WTC11 (cell line): ENCODE results near the gene SPDL1. TPM values are rescaled to one million over a fixed set of nuclear protein-coding genes. Genes with fewer than 3 reads are reported as not detected.

ENCODE experiments used
- ATAC-seq: fragments of 200-7000 bp; cut with Tn5 transposase; 2 replicates; pipeline ENCODE4 v1.10.0; 2021; ENCODE audit warnings: mild to moderate bottlenecking, moderate library complexity
- CTCF ChIA-PET: fragments of 300-600 bp; sonication (Branson Sonifier 250); formaldehyde crosslinking; loops from one replicate; lab custom pipeline; 2021; ENCODE audit warnings: antibody characterized with exemption; lab: Charles Lee
- POLR2A ChIA-PET: fragments of 350-600 bp; sonication (Branson Sonifier 250); formaldehyde crosslinking; loops from one replicate; lab custom pipeline; 2021; ENCODE audit warnings: antibody characterized with exemption; lab: Charles Lee
- DNase-seq: peaks from one replicate; pipeline ENCODE4 v3.0.0; 2021; ENCODE audit warnings: low spot score
- H3K27ac Mint-ChIP-seq: 2 replicates; pipeline ENCODE4 v1.8.0; 2021; ENCODE audit warnings: mixed read lengths
- H3K27me3 Mint-ChIP-seq: 2 replicates; pipeline ENCODE4 v1.8.0; 2021; ENCODE audit warnings: low read depth, mild to moderate bottlenecking, moderate library complexity, mixed read lengths
- H3K36me3 Mint-ChIP-seq: 2 replicates; pipeline ENCODE4 v1.8.0; 2021; ENCODE audit warnings: mixed read lengths
- H3K4me1 Mint-ChIP-seq: 2 replicates; pipeline ENCODE4 v1.8.0; 2022; ENCODE audit warnings: mixed read lengths
- H3K4me3 Mint-ChIP-seq: 2 replicates; pipeline ENCODE4 v1.8.0; 2021; ENCODE audit warnings: mild to moderate bottlenecking, moderate library complexity, mixed read lengths
- H3K9me3 Mint-ChIP-seq: 2 replicates; pipeline ENCODE4 v1.8.0; 2021; ENCODE audit warnings: mixed read lengths
- ATF1 ChIP-seq: sonication (generic); formaldehyde crosslinking; IDR thresholded peaks from 2 replicates; pipeline ENCODE4 v1.8.1; 2023; ENCODE audit warnings: mild to moderate bottlenecking, moderate library complexity, missing genetic modification reagents
- CBFB ChIP-seq: sonication (generic); formaldehyde crosslinking; IDR thresholded peaks from 2 replicates; pipeline ENCODE4 v1.8.1; 2022; ENCODE audit warnings: mild to moderate bottlenecking, low read depth, missing genetic modification reagents
- ESRRA ChIP-seq: sonication (generic); formaldehyde crosslinking; IDR thresholded peaks from 2 replicates; pipeline ENCODE4 v1.8.1; 2022; ENCODE audit warnings: mild to moderate bottlenecking, missing genetic modification reagents, borderline replicate concordance
- NR2C2 ChIP-seq: sonication (generic); formaldehyde crosslinking; IDR thresholded peaks from 2 replicates; pipeline ENCODE4 v1.8.0; 2022; ENCODE audit warnings: mild to moderate bottlenecking, missing genetic modification reagents
- RELA ChIP-seq: sonication (generic); formaldehyde crosslinking; IDR thresholded peaks from 2 replicates; pipeline ENCODE4 v1.8.1; 2022; ENCODE audit warnings: missing genetic modification reagents, mild to moderate bottlenecking, borderline replicate concordance
- SOX15 ChIP-seq: fragments of 250-450 bp; sonication (Bioruptor Pico); IDR thresholded peaks from 2 replicates; pipeline ENCODE4 v1.9.0; 2021; ENCODE audit warnings: mild to moderate bottlenecking
- TCF7 ChIP-seq: sonication (generic); formaldehyde crosslinking; IDR thresholded peaks from 2 replicates; pipeline ENCODE4 v1.8.0; 2022; ENCODE audit warnings: mild to moderate bottlenecking, low read depth, missing genetic modification reagents, moderate library complexity
- ZNF121 ChIP-seq: sonication (generic); formaldehyde crosslinking; IDR thresholded peaks from 2 replicates; pipeline ENCODE4 v1.8.0; 2023; ENCODE audit warnings: missing genetic modification reagents
- ZNF232 ChIP-seq: sonication (generic); formaldehyde crosslinking; IDR thresholded peaks from 2 replicates; pipeline ENCODE4 v1.8.0; 2022; ENCODE audit warnings: mild to moderate bottlenecking, missing genetic modification reagents
- ZNF263 ChIP-seq: sonication (generic); formaldehyde crosslinking; IDR thresholded peaks from 2 replicates; pipeline ENCODE4 v1.8.1; 2022; ENCODE audit warnings: low read depth, mild to moderate bottlenecking, moderate library complexity, missing genetic modification reagents
- ZNF396 ChIP-seq: fragments of 250-450 bp; sonication (Bioruptor Pico); IDR thresholded peaks from 2 replicates; pipeline ENCODE4 v1.8.0; 2021; ENCODE audit warnings: mild to moderate bottlenecking, moderate library complexity, borderline replicate concordance
- total RNA-seq: library from RNA; stranded (reverse); gene quantifications from 3 replicates; pipeline ENCODE4 v1.2.3, GENCODE V29; 2021
- TF ChIP-seq, protein P1 (sequence below): sonication (generic); formaldehyde crosslinking; IDR thresholded peaks from 2 replicates; pipeline ENCODE4 v1.8.0; 2023; ENCODE audit warnings: mild to moderate bottlenecking, missing genetic modification reagents
- TF ChIP-seq, protein P2 (sequence below): sonication (generic); formaldehyde crosslinking; IDR thresholded peaks from 2 replicates; pipeline ENCODE4 v1.8.1; 2023; ENCODE audit warnings: mild to moderate bottlenecking, moderate library complexity, missing genetic modification reagents
- TF ChIP-seq, protein P3 (sequence below): sonication (generic); formaldehyde crosslinking; IDR thresholded peaks from 2 replicates; pipeline ENCODE4 v1.8.0; 2023; ENCODE audit warnings: missing genetic modification reagents
- TF ChIP-seq, protein P4 (sequence below): sonication (generic); formaldehyde crosslinking; IDR thresholded peaks from 2 replicates; pipeline ENCODE4 v1.8.1; 2023; ENCODE audit warnings: mild to moderate bottlenecking, missing genetic modification reagents
- TF ChIP-seq, protein P5 (sequence below): sonication (generic); formaldehyde crosslinking; IDR thresholded peaks from 2 replicates; pipeline ENCODE4 v1.8.1; 2023; ENCODE audit warnings: mild to moderate bottlenecking, missing genetic modification reagents, moderate library complexity
- TF ChIP-seq, protein P6 (sequence below): sonication (generic); formaldehyde crosslinking; conservative IDR thresholded peaks from 2 replicates; pipeline ENCODE4 v1.8.1; 2023; ENCODE audit warnings: mild to moderate bottlenecking, low read depth, missing genetic modification reagents, moderate library complexity
- TF ChIP-seq, protein P7 (sequence below): fragments of 250-450 bp; sonication (Bioruptor Pico); IDR thresholded peaks from 2 replicates; pipeline ENCODE4 v2.1.2; 2022; ENCODE audit warnings: mild to moderate bottlenecking, moderate library complexity
- TF ChIP-seq, protein P8 (sequence below): fragments of 250-450 bp; sonication (Bioruptor Pico); IDR thresholded peaks from 2 replicates; pipeline ENCODE4 v1.9.0; 2021; ENCODE audit warnings: mild to moderate bottlenecking
- TF ChIP-seq, protein P9 (sequence below): fragments of 250-450 bp; sonication (Bioruptor Pico); IDR thresholded peaks from 2 replicates; pipeline ENCODE4 v1.9.0; 2021; ENCODE audit warnings: moderate library complexity, mild to moderate bottlenecking, inconsistent platforms, borderline replicate concordance

The SPDL1 gene
- total RNA-seq, 1 experiment from 2014 or later = 35.1 TPM

DNA sequence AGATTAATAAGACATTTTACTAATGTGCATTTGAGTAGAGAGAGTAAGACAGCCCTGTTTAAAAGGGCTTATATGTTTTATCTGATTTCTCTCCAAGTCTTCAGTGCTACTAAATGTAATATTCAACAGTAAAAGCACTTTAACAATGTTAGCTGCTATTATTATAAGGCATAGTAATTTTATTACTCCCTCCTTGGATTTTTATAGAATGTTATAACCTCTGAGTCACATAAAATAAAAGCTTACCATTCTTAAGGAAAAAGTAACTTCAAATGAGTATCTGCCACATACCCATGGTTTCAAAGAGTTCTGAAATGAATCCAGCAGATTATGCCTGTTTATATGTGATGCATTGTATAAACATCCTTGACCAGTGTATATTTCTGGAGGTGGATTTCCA lies 19.0 kb downstream of the SPDL1 start:
- peaks cover 60% of the 10 kb centered on the region for H3K36me3 Mint-ChIP-seq
- CTCF ChIA-PET = no interaction called here
- ATAC-seq = no peak

DNA sequence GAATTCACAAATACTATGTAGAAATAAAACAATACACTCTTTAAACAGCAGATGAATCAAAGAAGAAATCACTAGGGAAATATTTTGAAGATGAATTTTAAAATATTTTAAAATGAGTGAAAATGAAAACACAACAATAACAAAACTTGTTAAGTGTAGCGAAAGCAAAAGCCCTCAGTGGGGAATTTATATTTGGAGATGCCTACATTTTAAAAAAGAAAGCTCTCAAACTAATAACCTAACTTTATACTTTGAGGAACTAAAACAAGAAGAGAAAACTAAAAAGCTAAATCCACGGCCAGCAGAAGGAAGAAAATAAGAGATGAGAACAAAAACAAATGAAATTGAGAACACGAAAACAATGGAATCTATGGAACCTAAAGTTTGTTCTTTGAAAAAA lies 22.7 kb downstream of the SPDL1 start:
- H3K4me1 Mint-ChIP-seq = no peaks in the 10 kb centered on the region
- no peaks in the 10 kb centered on the region for H3K27me3 Mint-ChIP-seq
- ATAC-seq (no peak), DNase-seq (no peak)
- H3K27ac Mint-ChIP-seq = no peak overlapping the region
- TF ChIP-seq, protein P1, sequence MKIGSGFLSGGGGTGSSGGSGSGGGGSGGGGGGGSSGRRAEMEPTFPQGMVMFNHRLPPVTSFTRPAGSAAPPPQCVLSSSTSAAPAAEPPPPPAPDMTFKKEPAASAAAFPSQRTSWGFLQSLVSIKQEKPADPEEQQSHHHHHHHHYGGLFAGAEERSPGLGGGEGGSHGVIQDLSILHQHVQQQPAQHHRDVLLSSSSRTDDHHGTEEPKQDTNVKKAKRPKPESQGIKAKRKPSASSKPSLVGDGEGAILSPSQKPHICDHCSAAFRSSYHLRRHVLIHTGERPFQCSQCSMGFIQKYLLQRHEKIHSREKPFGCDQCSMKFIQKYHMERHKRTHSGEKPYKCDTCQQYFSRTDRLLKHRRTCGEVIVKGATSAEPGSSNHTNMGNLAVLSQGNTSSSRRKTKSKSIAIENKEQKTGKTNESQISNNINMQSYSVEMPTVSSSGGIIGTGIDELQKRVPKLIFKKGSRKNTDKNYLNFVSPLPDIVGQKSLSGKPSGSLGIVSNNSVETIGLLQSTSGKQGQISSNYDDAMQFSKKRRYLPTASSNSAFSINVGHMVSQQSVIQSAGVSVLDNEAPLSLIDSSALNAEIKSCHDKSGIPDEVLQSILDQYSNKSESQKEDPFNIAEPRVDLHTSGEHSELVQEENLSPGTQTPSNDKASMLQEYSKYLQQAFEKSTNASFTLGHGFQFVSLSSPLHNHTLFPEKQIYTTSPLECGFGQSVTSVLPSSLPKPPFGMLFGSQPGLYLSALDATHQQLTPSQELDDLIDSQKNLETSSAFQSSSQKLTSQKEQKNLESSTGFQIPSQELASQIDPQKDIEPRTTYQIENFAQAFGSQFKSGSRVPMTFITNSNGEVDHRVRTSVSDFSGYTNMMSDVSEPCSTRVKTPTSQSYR (CRISPR knock-in tag) = no peak
- TF ChIP-seq, protein P2, sequence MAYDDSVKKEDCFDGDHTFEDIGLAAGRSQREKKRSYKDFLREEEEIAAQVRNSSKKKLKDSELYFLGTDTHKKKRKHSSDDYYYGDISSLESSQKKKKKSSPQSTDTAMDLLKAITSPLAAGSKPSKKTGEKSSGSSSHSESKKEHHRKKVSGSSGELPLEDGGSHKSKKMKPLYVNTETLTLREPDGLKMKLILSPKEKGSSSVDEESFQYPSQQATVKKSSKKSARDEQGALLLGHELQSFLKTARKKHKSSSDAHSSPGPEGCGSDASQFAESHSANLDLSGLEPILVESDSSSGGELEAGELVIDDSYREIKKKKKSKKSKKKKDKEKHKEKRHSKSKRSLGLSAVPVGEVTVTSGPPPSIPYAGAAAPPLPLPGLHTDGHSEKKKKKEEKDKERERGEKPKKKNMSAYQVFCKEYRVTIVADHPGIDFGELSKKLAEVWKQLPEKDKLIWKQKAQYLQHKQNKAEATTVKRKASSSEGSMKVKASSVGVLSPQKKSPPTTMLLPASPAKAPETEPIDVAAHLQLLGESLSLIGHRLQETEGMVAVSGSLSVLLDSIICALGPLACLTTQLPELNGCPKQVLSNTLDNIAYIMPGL (CRISPR knock-in tag) = no peak
- TF ChIP-seq, protein P3, sequence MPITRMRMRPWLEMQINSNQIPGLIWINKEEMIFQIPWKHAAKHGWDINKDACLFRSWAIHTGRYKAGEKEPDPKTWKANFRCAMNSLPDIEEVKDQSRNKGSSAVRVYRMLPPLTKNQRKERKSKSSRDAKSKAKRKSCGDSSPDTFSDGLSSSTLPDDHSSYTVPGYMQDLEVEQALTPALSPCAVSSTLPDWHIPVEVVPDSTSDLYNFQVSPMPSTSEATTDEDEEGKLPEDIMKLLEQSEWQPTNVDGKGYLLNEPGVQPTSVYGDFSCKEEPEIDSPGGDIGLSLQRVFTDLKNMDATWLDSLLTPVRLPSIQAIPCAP (CRISPR knock-in tag) = no peak
- no peak for TF ChIP-seq ESRRA (CRISPR knock-in tag)
- TF ChIP-seq, protein P4, sequence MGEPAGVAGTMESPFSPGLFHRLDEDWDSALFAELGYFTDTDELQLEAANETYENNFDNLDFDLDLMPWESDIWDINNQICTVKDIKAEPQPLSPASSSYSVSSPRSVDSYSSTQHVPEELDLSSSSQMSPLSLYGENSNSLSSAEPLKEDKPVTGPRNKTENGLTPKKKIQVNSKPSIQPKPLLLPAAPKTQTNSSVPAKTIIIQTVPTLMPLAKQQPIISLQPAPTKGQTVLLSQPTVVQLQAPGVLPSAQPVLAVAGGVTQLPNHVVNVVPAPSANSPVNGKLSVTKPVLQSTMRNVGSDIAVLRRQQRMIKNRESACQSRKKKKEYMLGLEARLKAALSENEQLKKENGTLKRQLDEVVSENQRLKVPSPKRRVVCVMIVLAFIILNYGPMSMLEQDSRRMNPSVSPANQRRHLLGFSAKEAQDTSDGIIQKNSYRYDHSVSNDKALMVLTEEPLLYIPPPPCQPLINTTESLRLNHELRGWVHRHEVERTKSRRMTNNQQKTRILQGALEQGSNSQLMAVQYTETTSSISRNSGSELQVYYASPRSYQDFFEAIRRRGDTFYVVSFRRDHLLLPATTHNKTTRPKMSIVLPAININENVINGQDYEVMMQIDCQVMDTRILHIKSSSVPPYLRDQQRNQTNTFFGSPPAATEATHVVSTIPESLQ (CRISPR knock-in tag) = no peak
- TF ChIP-seq TCF7 (CRISPR knock-in tag) = no peak
- TF ChIP-seq, protein P5, sequence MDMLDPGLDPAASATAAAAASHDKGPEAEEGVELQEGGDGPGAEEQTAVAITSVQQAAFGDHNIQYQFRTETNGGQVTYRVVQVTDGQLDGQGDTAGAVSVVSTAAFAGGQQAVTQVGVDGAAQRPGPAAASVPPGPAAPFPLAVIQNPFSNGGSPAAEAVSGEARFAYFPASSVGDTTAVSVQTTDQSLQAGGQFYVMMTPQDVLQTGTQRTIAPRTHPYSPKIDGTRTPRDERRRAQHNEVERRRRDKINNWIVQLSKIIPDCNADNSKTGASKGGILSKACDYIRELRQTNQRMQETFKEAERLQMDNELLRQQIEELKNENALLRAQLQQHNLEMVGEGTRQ (CRISPR knock-in tag) = no peak
- no peak for TF ChIP-seq SOX15 (CRISPR knock-in tag)
- no peak for TF ChIP-seq ZNF232 (CRISPR knock-in tag)
- TF ChIP-seq ATF1 (CRISPR knock-in tag) = no peak
- TF ChIP-seq ZNF121 = no peak
- TF ChIP-seq, all 79 proteins: peak for 0
- H3K36me3 Mint-ChIP-seq = peaks cover 34% of the 10 kb centered on the region
- peaks cover 7% of the 10 kb centered on the region for H3K9me3 Mint-ChIP-seq
- POLR2A ChIA-PET = no interaction called here
- H3K4me3 Mint-ChIP-seq = no peak overlapping the region
- CTCF ChIA-PET = no interaction called here

More for the DNA sequence above, 19.0 kb downstream of the SPDL1 start:
- TF ChIP-seq, protein P5 (CRISPR knock-in tag) = no peak
- TF ChIP-seq, protein P6, sequence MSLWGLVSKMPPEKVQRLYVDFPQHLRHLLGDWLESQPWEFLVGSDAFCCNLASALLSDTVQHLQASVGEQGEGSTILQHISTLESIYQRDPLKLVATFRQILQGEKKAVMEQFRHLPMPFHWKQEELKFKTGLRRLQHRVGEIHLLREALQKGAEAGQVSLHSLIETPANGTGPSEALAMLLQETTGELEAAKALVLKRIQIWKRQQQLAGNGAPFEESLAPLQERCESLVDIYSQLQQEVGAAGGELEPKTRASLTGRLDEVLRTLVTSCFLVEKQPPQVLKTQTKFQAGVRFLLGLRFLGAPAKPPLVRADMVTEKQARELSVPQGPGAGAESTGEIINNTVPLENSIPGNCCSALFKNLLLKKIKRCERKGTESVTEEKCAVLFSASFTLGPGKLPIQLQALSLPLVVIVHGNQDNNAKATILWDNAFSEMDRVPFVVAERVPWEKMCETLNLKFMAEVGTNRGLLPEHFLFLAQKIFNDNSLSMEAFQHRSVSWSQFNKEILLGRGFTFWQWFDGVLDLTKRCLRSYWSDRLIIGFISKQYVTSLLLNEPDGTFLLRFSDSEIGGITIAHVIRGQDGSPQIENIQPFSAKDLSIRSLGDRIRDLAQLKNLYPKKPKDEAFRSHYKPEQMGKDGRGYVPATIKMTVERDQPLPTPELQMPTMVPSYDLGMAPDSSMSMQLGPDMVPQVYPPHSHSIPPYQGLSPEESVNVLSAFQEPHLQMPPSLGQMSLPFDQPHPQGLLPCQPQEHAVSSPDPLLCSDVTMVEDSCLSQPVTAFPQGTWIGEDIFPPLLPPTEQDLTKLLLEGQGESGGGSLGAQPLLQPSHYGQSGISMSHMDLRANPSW (CRISPR knock-in tag) = no peak
- TF ChIP-seq, protein P7, sequence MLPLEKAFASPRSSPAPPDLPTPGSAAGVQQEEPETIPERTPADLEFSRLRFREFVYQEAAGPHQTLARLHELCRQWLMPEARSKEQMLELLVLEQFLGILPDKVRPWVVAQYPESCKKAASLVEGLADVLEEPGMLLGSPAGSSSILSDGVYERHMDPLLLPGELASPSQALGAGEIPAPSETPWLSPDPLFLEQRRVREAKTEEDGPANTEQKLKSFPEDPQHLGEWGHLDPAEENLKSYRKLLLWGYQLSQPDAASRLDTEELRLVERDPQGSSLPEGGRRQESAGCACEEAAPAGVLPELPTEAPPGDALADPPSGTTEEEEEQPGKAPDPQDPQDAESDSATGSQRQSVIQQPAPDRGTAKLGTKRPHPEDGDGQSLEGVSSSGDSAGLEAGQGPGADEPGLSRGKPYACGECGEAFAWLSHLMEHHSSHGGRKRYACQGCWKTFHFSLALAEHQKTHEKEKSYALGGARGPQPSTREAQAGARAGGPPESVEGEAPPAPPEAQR (CRISPR knock-in tag) = no peak
- TF ChIP-seq NR2C2 (no peak), CBFB (CRISPR knock-in tag) (no peak), ZNF263 (CRISPR knock-in tag) (no peak), ZNF396 (no peak), RELA (no peak)
- TF ChIP-seq, protein P8, sequence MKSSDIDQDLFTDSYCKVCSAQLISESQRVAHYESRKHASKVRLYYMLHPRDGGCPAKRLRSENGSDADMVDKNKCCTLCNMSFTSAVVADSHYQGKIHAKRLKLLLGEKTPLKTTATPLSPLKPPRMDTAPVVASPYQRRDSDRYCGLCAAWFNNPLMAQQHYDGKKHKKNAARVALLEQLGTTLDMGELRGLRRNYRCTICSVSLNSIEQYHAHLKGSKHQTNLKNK (CRISPR knock-in tag) = no peak
- TF ChIP-seq, protein P9, sequence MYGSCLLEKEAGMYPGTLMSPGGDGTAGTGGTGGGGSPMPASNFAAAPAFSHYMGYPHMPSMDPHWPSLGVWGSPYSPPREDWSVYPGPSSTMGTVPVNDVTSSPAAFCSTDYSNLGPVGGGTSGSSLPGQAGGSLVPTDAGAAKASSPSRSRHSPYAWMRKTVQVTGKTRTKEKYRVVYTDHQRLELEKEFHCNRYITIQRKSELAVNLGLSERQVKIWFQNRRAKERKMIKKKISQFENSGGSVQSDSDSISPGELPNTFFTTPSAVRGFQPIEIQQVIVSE = no peak
- H3K4me1 Mint-ChIP-seq = no peaks in the 10 kb centered on the region
- no peak overlapping the region for H3K4me3 Mint-ChIP-seq
- H3K27ac Mint-ChIP-seq = no peak overlapping the region
- POLR2A ChIA-PET = no interaction called here
- no peak for DNase-seq
- H3K27me3 Mint-ChIP-seq = no peaks in the 10 kb centered on the region
- no peaks in the 10 kb centered on the region for H3K9me3 Mint-ChIP-seq
